ENCODE data around the gene CRTC1.

DNA sequence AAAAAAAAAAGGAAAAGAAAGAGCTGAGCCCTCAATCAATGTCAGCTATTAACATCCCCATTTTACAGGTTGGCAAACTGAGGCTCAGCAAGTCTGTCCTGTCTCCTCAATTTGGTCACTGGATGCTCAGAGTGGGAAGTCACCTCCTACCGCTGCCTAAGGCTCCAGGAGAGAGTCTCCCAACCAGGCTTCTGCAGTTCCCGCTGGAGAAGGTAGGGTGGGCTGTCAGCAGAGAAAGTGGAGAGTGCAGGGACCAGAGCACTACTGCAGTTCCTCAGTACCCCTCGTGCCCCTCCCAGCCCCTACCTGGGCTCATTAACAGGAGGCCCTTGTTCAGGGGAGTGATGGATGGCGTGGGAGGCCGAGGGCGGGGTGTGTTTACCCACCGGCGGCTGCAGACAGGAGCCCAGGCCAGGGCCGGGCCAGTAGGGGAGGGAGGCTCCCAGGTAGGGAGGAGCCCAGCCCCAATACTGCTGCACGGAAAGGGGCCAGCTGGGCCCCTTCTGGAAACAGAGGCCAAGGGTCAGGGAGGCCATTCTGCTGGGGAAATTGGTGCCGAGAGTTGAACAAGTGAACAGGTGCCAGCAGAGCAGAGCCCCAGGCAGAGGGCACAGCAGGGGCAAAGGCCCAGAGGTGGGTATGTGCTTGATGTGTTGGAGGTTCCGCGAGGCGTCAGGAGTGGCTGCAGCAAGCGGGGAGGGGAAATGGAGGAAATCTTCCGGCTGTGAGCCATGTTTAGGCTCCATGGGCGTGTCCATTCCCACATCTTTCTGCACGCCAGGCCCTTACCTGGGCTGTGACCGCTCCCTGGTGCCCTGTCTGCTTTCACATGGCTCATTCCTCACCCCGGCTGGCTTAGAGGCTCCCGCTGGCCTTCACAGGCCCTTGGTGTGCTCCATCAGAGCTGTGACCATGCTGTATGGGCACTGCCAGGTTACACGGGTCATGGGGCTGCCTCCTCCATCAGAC, 115.2 kb downstream of the CRTC1 start:
- TF ChIP-seq, protein P1, sequence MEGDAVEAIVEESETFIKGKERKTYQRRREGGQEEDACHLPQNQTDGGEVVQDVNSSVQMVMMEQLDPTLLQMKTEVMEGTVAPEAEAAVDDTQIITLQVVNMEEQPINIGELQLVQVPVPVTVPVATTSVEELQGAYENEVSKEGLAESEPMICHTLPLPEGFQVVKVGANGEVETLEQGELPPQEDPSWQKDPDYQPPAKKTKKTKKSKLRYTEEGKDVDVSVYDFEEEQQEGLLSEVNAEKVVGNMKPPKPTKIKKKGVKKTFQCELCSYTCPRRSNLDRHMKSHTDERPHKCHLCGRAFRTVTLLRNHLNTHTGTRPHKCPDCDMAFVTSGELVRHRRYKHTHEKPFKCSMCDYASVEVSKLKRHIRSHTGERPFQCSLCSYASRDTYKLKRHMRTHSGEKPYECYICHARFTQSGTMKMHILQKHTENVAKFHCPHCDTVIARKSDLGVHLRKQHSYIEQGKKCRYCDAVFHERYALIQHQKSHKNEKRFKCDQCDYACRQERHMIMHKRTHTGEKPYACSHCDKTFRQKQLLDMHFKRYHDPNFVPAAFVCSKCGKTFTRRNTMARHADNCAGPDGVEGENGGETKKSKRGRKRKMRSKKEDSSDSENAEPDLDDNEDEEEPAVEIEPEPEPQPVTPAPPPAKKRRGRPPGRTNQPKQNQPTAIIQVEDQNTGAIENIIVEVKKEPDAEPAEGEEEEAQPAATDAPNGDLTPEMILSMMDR (IDR thresholded peaks at IDR 0.05; ENCODE audit: borderline replicate concordance, extremely low read depth, low read length, poor library complexity, severe bottlenecking), result no peak
- no peak for TF ChIP-seq EZH2 (IDR thresholded peaks at IDR 0.05; ENCODE audit: borderline replicate concordance, low read depth, low read length, severe bottlenecking)
